Inflammatory macrophage treated with lipopolysaccharide for 4 hours (primary cell): ENCODE measurements around the gene CLCN6.

Source experiments
- DNase-seq: peaks from one replicate; pipeline ENCODE4 v3.0.0-alpha.2; 2020

The CLCN6 gene

DNA sequence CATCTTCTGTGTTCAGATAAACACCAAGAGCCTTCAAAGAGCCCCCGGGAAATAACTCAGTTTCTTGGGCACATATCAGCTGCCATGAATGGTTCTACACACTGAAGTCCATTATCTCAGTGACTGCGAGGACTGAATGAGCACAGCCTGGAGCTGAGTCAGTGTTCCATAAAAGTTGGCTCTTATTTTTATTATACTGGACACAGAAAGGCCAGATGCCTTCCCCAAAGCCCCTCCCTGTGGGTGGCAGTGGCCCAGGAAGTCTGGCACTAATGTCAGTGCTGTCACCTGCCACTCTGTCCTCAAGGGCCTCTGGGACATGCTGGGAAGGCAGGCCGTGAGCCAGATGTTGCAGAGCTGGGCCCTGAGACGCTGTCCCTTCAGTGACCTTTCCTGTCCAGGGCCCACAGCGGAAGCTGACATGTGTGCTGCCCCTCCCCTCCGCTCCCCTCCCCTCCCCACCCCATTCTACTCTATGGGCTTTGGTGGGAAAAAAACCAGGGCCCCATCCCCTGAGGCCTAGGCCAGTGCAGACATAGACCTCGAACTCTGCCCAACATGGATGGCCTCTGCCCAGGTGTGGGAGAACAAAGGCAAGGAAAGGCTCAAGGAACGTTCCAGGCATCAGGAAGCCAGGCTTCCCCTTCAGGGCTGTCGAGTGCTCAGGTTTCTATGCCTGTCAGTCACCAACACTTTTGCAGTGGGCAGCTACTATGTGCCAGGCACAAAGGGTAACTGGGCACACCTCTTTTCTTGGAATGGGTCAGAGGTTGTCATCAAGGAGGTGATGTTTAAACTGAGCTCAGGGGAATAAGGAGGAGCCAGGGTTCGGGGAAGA, 75.1 kb downstream of the CLCN6 start:
- no peak for DNase-seq

DNA sequence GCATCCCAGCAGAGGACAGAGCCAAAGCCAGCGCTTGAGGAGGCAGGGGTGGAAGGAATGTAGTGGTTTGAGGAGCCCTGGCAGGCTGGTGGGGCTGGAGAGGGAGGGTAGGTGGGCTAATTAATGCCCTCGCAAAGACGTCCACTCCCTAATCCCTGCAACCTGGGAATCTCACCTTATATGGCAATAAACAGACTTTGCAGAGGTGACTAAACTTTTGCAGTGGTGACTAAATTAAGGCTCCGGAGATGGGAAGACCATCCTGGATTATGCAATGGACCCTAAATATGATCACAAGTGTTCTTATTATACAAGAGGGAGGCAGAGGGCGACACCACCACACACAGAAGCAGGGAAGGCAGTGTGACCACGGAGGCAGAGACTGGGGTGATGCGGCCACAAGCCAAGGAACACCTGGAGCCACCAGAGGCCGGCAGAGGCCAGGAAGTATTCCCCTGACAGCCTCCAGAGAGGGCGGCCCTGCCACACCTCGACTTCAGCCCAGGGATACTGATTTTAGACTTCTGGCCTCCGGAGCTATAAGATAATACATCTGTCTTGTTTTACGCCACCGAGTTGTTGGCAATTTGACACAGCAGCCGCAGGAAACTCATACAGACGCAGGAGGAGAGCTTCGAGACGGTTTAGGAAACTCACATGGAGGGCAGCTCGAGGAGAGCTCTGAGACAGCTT, 75.9 kb downstream of the CLCN6 start:
- no peak for DNase-seq

DNA sequence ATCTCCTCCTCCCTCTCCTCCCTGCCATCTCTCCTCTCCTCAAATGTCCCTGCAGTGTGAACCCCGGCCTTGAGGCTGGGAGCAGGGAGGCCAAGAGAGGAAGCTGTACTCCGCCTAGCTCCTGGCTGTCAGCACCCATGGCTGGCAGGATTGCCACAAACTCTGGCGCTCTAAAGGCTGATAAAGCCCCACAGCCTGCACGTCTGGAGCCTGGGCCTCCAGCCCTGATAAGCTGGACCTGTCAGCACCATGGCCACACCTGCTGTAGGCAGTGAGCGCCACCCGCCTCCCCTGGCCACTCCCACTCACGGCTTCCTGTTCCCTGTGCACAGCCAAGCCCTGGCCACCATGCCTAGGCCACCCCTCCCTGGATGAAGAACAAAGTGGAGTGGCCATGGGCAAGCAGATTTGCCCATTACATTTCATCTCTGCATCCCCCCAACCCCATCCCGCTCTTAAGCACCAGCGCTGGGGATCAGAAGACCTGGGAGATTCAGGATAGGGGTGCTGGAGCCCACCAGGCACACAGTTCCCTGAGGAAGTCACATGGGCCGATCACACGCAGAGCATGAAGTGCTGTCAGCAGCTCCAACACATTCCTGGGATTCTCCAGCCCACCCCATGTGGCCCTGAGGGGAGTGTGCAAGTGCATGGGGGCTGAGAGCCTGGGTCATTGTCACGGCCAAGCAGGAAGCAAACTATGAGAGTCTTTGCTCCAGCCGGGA, 77.0 kb downstream of the CLCN6 start:
- peak; percentile 12 for DNase-seq

DNA sequence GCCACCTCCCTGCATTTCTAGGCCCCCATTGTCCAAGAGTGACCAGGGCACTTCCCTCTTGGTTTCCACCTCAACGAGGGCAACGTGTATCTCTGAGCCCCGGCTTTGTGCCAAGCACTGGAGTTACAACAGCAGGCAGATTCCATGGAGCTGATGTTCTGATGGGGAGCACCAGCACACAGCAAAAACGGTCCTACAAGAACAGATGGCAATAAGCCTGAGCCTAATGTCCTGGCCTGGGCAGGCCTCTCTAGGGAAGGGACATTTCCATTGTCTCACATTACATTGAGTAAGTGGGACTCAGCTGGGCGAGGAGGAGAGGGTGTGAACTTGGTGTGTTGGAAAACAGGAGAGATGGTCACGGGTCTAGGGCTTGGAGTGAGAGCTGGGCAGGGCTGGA, 79.9 kb downstream of the CLCN6 start:
- no peak for DNase-seq

DNA sequence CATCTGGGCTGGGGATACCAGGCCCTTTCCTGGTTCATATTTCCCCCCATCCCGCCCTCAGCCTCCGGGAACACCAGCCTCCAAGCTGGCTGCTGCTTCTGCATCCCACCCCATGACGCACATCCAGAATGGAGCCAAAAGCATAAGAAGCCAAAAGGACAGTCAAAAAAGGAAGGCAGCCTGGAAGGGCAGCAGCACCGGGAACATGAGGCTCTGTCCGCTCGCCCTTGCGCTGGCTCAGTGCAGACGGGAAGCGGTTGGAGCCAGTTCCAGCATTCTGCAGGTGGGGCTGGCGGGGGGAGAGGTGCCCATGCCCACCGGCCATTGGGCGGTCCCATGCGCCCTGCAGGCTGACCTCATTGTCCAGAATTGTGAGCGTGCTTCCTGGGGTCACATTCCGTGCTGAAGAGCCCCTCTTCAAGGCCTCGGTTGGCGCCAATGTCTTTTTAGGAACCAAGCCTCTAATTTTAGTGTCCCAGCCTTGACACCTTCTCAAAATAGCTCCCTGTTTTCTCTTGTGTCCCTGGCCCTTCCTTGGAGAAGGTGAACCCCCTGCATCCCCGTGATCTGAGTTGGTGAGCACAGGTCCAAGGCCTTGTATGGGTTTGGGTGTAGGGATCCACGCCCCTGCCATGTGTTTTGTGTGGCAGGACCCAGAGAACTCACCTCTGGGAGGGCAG, 81.1 kb downstream of the CLCN6 start:
- no peak for DNase-seq

DNA sequence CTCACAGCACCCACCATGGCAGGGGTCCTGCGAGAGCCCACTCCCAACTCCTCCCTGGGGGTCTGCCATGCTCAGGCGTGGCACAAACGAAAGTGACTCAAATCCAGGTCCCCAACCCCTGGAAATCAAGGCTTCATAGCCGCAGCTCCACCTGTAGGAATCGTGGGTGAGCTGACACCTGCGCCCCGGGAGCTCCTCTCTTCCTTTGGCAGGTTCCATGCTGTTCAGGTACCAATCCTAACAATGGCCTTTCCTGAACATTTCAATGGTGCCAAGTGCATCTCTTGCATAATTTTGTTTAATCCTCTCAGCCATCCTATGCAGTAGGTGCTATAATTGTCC, 81.6 kb downstream of the CLCN6 start:
- no peak for DNase-seq

DNA sequence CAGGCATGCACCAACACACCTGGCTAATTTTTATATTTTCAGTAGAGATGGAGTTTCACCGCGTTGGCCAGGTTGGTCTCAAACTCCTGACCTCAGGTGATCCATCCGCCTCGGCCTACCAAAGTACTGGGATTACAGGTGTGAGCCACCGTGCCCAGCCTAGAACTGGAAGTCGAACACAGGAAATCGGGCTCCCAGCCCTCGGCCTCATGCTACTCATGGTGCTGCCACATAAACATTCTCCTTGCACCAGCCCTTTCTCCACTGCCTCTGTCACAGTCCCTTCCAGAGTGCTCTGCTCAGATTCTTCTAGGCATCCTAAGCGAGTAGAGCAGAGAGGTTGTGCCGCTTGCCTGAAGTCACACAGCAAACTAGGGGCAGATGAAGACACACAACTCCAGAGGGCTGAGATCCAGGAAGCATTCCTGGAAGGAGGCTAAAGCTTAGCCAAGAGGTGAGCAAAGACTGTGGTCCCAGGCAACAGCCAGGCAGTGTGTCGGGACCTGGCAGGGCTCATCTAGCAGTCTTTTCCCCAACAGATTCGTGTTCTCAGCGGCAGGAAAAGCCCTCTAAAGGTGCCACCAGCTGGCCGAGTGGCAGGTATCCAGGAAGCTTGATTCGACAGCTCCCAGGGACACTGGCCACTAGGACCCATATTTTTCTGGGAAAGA, 82.3 kb downstream of the CLCN6 start:
- no peak for DNase-seq

DNA sequence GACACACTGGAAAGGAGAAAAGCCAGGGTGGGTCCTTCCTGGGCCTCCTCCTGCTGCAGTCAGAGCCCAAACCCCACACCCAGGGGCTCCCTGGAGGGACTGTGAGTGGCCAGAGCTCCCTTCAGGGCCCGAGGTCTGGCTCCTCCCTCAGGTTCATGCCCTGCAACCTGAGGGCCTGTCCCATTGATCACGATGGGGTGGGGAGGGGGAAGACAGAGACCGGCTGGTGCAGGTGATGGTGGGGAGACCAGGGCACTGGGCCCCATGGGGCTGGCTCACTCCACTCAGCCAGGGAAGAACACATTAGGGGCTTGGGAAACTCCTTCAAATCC, 82.9 kb downstream of the CLCN6 start:
- no peak for DNase-seq

DNA sequence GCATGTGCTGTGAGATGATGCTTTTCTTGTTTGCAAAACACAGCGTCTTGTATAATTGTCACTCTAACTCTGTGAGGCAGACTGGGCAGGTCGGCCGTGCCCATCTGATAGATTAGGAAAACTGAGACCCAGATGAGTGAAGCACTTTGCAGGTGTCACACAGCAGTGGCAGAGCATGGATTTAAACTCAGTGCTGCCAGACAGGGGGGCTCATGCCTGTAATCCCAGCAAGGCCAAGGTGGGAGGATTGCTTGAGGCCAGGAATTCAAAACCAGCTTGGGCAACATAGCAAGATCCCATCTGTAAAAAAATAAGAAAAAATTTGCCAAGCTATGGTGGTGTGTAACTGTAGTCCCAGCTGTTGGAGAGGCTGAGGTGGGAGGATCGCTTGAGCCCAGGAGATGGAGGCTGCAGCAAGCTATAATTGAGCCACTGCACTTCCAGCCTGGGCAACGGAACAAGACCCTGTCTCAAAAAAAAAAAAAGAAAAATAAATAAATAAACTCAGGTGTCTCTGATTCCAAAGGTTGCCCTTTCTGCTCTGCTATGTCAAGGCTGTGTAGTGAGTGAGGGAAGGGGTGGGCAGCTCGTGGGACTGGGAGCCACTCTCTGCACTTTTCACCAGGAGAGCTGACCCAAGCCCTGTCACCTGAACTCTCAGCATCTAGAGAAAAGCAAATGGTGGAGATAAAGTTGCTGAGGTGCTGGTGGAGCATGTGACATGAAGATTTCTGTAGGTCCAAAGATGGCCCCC, 85.6 kb downstream of the CLCN6 start:
- no peak for DNase-seq
